ENCODE results near the gene ATF4. TPM values are rescaled to one million over a fixed set of nuclear protein-coding genes. Genes with fewer than 3 reads are reported as not detected.

ATF4 gene
- total RNA-seq, 2 donors from 2014 or later = 256 to 277 TPM

DNA sequence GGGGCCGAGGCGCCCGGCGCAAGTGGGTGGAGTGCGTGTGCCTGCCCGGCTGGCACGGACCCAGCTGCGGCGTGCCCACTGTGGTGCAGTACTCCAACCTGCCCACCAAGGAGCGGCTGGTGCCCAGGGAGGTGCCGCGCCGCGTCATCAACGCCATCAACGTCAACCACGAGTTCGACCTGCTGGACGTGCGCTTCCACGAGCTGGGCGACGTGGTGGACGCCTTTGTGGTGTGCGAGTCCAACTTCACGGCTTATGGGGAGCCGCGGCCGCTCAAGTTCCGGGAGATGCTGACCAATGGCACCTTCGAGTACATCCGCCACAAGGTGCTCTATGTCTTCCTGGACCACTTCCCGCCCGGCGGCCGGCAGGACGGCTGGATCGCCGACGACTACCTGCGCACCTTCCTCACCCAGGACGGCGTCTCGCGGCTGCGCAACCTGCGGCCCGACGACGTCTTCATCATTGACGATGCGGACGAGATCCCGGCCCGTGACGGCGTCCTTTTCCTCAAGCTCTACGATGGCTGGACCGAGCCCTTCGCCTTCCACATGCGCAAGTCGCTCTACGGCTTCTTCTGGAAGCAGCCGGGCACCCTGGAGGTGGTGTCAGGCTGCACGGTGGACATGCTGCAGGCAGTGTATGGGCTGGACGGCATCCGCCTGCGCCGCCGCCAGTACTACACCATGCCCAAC is 32.4 kb upstream of the ATF4 start:
- DNase-seq (no peak), ATAC-seq (no peak)

DNA sequence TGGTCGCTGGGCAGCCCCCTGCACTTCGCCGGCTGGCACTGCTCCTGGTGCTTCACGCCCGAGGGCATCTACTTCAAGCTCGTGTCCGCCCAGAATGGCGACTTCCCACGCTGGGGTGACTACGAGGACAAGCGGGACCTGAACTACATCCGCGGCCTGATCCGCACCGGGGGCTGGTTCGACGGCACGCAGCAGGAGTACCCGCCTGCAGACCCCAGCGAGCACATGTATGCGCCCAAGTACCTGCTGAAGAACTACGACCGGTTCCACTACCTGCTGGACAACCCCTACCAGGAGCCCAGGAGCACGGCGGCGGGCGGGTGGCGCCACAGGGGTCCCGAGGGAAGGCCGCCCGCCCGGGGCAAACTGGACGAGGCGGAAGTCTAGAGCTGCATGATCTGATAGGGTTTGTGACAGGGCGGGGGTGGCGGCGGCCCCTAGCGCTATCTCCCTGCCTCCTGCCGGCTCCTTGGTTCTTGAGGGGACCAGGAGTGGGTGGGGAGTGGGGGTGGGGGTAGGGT is 31.7 kb upstream of the ATF4 start:
- no peak for ATAC-seq
- DNase-seq = no peak
- intact Hi-C loops (cut with DNase I, micrococcal nuclease) = no loop called here

More for the DNA sequence above, 32.4 kb upstream of the ATF4 start:
- intact Hi-C loops (cut with DNase I, micrococcal nuclease) = no loop called here

DNA sequence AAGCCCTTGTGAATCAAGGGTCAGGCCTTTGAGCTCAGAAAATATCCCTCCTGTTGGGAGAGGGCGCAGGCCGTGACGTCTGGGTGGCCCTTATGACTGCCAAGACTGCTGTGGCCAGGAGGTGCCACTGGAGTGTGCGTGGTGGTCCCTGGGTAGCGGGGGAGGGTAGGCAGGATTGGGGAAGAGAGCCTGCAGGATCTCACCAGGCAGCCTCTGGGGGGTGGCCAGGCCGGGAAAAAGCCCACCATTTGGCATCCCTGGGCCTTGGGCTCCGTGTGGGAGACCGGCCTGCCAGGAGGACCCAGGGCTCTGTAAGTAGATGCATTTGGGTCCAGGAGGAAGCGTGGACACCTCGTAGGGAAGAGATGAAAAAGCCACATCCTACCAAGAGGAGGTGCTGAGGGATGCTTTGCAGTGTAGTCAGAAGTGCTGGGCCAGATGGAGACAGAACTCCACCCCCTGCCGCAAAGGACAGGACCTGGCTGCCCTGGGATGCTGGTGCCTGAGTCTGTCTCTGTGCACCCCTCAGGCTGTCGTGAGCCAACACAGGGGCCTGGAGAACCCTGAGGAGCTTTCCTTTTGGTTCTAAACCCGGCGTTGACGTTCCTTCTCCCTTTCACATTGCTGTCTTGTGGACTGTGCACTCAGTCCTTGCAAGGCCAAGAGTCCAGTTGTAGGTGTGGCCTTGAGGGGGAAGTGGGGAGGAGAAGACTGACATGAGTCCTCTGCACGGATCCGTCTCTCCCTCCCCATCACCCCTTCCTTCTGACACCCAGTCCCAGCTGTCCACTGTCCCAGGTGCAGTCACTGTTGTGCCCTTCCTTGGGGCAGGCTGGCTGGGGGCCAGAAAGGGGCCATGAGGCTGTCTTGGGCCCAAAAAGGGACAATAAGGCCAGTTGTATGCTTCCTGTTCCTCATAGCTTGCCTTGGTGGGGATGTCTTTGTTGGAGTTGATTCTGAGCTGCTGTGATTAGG is 31.0 kb upstream of the ATF4 start:
- DNase-seq = no peak
- intact Hi-C loops (cut with DNase I, micrococcal nuclease) = no loop called here
- ATAC-seq = peak; percentile 79

DNA sequence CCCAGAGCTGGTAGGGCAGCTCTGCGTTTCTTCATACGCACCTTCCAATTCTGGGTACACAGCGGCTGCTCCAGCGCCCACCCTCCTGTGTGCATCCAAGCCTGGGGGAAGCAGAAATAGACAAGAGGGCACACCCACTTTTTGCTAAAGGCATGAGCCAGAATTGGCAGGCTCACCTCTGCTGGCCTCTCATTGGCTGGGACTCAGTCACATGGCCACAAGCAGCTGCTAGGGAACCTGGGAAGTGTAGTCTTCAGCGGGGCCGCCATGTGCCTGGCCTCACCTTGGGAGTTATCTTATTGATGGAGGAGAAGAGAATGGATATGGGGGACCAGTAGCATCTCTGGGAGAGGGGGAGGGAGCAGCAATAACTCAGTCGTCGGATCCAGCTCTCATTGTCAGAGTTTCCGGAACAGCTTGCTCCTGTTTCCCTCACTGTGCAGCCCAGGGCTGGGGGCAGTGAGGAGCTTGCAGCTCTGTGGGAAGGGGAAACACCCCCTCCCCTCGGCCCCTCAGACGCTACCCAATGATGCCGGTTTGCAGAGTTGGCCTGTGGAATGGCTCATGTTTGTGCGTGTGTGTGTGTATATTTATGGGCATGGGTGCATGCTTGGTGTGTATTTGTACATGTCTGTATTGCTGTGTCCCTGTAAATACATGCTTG is 30.1 kb upstream of the ATF4 start:
- ATAC-seq (peak; percentile 83), DNase-seq (peak; percentile 72 to 75)
- intact Hi-C loops (cut with DNase I, micrococcal nuclease) = no loop called here

DNA sequence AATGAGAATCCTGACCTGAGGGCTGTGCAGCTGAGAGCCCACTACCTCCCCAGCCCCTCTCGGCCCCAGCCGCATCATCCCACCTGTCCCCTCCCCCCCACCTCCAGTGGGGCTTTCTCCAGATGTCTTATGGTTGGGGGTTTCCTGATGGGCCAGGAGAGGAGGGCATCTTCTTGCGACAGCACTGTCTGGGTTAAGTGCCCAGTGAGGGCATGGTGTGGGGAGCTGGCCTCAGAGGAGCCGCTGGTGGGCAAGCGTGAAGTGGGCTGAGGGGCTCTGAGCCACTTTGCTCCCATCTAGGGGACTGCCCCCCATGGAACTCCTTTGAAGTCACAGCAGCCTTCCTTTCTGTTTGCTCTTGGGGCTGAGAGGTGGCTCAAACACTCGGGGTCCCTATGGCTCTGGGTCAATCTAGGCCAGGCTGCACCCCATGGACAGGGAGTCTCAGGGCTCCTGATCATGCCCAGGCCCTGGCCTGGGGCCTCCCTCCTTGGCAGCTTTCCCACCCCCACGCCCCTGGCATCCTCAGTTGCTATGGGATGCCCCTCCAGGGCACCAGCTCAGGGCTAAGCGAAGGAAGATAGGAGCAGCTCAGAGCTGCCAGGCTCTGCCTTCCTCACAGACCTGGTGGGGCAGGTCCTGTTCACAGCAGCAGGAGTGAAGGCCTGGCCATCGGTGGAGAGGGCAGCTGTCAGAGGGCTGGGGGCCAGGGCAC is 29.2 kb upstream of the ATF4 start:
- no peak for ATAC-seq
- intact Hi-C loops (cut with DNase I, micrococcal nuclease) = no loop called here
- no peak for DNase-seq

DNA sequence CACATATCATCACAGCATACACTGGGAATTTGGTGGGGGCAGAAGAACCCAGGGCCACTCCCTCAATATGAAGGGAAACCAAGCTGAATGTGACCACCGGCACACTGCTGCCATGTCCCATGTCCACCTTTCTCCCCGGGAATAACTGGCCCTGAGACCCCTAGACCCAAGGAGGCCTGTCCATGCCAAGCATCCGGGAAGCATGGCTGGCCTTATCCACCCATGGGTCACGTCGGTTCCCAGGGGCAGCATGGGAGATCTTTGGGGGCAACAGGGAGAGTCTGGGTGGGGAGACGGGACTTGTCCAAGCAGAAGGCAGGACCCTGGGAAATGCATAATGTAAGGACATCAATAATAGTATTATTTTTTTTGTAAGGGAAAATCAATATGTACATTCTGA is 28.7 kb upstream of the ATF4 start:
- intact Hi-C loops (cut with DNase I, micrococcal nuclease) = loop anchor here in 1 of 2 donors (2.0 kb wide), 1 partner anchor 37 kb away; no protein-coding TSS in a partner anchor
- DNase-seq = no peak
- no peak for ATAC-seq

DNA sequence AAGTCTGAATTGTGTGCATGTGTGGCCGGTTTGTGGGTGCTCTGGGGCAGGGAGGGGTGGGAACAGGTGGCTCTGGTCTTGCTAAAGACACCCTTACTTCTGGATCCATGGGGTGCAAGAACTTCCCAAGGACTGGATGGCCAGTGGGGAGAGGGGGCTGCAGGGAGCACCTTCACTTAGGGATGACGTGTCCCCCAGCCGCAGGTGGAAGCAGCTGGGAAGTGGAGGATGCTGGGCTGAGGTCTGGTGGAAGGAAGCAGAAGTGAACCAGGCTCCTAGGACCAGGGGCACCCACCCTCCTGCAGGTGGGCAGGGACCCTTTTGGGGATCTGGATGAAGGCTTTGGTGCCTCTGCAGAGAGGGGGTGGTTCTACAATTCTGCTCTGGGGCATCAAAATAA is 28.2 kb upstream of the ATF4 start:
- intact Hi-C loops (cut with DNase I, micrococcal nuclease) = loop anchor here in 1 of 2 donors (2.0 kb wide), 1 partner anchor 37 kb away; no protein-coding TSS in a partner anchor
- DNase-seq = no peak
- no peak for ATAC-seq

DNA sequence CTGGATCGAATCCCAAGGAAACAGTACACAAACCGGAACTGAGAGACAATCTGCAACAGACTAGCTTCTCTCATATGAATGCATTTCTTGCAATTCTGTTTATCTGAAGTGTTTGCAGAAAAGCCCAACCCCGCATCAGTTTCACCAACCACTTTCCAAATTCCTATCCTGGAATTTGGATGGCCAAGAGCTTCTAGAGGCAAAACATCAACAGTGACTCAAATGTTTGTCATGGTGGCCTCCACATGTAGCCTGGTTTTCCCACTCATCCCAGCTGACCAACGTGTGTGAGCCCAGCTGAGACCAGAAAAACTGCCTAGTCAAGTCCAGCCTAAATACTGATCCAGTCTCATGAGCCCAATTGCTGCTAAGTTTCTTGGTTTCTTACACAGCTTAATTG is 26.6 kb upstream of the ATF4 start:
- ATAC-seq (no peak), DNase-seq (no peak)
- intact Hi-C loops (cut with DNase I, micrococcal nuclease) = loop anchor here in 1 of 2 donors (2.0 kb wide), 1 partner anchor 35 kb away; no protein-coding TSS in a partner anchor

DNA sequence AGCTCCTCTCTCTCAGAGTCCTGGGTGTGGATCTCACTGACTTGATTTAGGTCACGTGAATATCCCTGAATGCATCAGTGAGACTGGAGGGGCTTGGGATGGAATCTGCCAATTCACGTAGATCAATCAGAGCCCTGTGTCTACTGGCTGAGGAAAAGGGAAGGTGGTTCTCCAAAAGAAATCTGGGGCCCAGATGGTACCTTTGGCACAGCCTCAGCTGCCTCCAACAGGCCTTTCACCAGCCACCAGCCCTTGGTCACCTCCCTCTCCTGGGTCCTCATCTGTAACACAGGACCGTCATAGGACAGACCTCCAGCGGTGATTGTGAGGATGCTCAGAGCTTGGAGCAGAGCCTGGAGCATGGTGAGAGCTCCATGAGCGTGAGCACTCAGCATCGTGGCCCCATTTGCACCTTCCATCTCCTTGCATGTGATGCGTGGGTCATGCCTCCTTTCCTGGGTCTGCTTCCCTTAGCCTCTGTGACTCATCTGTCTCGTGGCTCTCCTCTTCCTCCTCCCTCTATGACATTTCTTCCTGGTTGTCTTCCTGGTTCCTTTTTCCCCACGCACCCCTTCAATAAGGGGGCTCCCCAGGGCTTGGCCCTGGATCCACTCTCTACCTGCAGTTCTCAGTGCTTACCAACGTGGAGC is 25.8 kb upstream of the ATF4 start:
- no peak for DNase-seq
- intact Hi-C loops (cut with DNase I, micrococcal nuclease) = no loop called here
- ATAC-seq = no peak

DNA sequence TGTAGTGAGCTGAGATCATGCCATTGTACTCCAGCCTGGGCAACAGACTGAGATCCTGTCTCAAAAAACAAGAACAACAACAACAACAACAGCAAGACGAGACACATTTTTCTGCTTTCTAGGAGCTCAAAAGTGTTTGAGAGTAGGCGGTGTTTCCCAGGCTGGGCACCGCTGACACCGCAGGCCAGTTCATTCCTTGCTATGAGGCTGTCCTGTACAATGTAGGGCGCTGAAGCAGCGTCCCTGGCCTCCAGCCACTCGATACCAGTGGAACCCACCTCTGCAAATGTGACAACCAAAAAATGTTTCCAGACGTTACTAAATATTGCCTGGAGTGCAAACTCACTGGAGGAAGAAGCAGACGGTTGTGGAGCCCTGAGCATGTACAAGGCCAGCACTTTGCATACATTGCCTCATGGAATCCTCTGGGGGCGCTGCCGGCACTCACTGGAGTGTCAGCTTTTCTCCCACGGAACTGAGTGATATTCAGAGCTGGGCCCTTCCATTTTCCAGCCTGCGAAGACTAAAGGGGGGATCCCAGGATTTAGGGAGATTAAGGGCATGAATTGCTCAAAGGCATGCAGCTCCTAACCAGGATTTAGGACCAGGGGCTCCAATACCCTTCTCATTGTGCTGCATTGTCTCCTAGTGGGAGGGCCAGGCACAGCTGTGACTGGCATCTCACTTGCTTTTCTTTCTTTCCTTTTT is 24.1 kb upstream of the ATF4 start:
- intact Hi-C loops (cut with DNase I, micrococcal nuclease) = no loop called here
- ATAC-seq (peak; percentile 89), DNase-seq (peak; percentile 69 to 80)

DNA sequence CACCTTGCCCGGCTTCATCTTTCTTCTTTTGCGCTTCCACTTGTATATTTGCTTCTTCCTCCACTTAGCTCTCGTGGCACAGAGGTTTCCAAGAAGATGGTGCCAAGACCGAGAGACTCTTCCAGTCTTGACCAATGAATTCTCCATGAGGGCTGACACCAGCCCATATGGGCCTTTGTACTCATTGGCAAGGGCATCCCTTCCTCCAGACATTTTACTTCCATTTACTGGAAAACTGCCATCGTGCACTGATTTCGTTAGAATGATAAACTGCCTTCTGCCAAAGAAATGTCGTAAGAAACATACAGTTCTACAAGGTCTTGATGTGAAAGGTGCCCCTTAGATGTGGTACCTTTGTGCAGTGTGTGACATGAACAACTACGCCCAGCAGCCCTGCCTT is 22.9 kb upstream of the ATF4 start:
- ATAC-seq (no peak), DNase-seq (no peak)
- intact Hi-C loops (cut with DNase I, micrococcal nuclease) = no loop called here

DNA sequence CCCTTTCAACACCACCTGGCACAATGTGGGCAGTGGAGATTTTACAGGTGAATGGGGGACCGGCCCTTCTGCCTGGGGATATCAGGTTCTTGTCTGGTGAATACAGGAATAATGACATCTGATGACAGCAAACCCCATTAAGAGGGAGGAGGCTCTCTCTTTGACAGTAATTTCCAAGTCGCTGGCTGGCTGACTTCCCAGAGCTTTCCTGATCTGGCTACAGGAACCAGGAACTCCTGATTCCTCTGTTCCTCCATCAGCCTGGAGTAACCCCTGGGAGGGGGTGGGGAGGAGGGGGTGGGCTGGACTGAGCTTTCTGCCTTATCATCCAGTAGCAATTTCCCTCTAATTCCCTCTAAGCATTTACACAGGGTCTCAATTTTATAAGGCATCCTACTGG is 22.0 kb upstream of the ATF4 start:
- intact Hi-C loops (cut with DNase I, micrococcal nuclease) = no loop called here
- DNase-seq (no peak), ATAC-seq (no peak)

DNA sequence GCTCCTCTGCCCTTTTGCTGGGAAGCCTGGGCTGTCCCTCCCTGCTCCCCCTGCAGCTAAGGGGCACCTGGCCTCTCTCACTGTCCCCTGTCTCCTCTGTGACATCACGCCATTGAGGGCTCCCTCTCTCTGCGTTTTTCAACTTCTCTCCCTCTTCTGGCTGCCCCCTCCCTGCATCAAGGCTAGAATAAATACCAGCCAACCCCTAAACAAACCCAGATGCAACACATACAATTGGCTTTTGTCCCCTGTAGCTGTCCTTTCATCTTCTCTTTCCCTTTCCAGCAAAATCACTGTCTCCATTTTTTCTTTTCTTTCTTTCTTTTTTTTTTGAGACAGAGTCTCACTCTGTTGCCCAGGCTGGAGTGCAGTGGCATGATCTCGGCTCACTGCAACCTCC is 21.6 kb upstream of the ATF4 start:
- intact Hi-C loops (cut with DNase I, micrococcal nuclease) = no loop called here
- DNase-seq (no peak), ATAC-seq (no peak)

DNA sequence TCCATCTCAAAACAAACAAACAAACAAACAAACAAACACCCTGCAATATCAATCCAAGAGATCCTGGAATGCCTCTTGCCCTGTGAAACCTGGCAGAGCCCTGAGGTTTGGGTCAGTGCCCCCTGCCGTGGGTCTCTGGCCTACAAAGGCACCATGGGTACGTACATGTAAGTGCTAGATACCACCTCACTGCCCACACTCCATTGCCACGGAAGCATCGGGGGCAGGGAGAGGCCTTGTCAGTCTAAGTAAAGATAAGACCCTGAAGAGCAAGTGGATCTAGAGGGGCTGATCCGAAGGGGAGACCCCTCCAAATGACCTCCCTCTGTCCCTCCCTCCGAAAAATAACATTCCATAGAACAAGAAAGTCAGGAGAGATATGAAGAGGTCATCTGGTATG is 20.3 kb upstream of the ATF4 start:
- ATAC-seq = no peak
- no peak for DNase-seq
- intact Hi-C loops (cut with DNase I, micrococcal nuclease) = loop anchor here in 1 of 2 donors (10.0 kb wide), 1 partner anchor 95 kb away; no protein-coding TSS in a partner anchor

DNA sequence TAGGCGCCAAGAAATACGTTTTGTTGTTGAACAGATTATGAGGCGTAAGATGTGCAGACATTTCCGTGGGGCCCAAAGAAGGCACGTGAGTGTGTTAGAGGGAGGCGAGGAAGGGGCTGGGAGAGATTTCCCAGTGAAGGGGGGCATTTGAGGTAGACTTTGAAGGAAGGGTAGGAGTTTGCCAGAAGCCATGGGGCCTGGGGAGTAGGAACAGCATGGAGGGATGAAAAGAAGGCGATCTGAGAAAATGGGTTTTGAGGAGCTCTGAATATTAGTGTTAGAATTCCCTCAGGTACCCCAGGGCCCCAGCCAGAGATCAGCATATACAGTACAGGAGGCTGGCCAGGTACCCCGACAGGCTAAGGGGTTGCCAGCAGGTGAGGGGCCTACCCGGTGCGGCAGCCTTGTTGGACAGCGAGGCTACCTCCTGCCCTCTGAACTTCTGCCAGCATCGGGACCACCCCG is 18.7 kb upstream of the ATF4 start:
- intact Hi-C loops (cut with DNase I, micrococcal nuclease) = loop anchor here in 1 of 2 donors (10.0 kb wide), 1 partner anchor 97 kb away; no protein-coding TSS in a partner anchor
- ATAC-seq = no peak
- DNase-seq = no peak

DNA sequence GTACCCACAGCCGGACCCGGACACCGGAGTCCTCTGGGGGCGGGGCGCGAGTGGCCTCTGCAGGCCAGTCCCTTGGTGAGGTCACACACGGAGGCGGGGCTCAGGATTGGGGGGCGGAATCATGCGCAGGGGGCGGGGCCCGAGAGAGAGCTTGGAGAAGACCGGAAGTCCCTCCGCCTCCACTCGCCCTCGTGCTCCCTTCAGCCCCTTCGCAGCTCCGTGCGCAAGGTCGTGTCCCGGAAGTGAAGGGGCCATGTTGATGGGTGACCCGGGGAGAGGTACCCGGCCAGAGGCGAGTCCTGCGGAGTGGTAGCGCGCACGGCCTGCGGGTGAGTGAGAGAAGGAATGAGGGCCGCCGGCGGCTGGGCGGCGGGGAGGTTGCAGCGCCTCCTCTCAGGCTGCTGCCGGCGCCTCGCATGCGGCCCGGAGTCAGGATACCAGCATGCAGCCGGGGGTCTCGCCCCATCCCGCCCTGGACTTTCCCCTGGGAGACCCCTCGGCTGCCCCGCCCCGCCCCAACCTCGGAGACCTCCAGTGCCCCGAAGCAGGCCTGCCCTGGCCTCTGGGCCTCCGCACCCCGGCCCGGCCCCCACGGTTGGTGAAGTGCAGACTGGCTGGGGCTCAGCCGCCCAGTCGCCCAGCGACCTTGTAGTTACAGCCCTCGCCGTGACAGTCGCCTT is 18.1 kb upstream of the ATF4 start, which contains the start of gene MIEF1:
TSS of gene MIEF1 (plus strand) at position 182 of the 680 bp plus-strand sequence. CDS start 9,005 bp downstream, outside the sequence.
- DNase-seq = peak; percentile 98 to 99
- intact Hi-C loops (cut with DNase I, micrococcal nuclease) = loop anchor here in 1 of 2 donors (10.0 kb wide), 1 partner anchor 97 kb away; no protein-coding TSS in a partner anchor
- ATAC-seq = peak; percentile 96
